ENCODE measurements around the gene TOP1. TPM values are rescaled to one million over a fixed set of nuclear protein-coding genes. Genes with fewer than 3 reads are reported as not detected.

TOP1 gene
- total RNA-seq, 2 donors from 2014 or later = 78.8 to 82.5 TPM

DNA sequence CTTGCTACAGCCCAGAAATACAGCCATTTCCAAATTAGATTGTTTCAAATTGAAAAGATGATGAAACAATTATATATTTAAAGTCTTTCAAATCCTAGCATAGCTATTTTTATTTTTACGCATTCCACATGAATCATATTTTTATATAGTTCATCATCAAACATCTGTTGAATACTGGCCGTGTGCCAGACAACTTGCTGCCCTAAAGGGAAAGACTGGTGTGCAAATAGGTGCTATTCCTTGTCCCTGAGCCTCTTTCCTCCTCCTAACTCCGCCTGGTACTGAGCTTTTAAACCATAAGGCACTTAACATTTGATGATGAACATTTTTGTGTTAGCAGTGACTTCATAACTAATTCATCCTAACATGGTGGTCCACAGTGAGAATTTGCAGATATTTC lies 90.0 kb downstream of the TOP1 start:
- no peak overlapping the region for H3K27ac Mint-ChIP-seq
- no peak overlapping the region for H3K9ac ChIP-seq (ENCODE audit: extremely low read depth, low read length, poor library complexity, severe bottlenecking)

DNA sequence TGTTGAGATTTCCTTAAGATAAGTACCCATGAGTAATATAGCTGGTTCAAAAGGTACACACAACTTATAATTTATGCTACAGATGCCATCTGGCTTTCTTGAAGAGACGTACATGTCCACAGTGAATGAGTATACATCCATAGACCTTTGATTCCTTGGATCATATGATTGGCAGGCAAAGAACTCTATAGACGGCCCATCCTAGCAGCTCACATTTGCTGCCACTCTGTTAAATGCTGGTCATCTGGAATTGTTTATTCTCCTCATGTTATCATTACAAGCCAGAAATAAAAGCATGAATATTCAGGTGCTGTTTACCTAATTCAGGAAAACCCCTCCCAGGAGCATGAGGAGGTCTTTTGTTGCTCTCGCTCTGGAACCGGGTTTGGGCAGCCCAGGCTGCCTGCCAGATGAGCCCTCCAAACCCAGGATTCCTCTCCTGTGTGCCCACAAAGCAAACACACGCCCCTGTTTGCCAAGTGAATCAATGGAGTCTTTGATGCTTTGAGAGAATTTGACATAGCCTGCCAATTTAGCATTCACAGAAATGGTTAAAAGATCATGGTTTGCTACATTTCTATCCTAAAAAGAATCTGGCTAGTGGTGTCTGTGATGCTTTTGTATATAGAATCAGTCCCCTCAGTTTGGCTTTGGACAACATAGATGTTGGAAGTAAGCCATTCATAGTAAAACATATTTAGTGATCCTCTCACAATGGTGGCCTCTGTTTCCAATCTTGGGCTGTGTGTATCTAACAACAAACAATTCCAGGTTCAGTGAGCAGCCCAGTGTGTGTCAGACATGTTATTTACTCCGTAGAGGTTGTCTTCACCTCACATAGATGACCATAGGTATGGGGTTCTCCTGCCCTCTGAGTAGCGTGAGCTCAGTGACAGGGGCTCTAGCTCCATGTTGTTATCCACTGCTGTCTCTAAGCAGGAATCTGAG lies 91.3 kb downstream of the TOP1 start:
- Histone ChIP-seq H3K27me3 (ENCODE audit: control insufficient read depth, insufficient read depth, low read length, poor library complexity, severe bottlenecking) (no peaks in the 10 kb centered on the region), H3K9me3 (ENCODE audit: control insufficient read depth, low read length) (no peaks in the 10 kb centered on the region), H3K4me3 (ENCODE audit: low read length) (no peak overlapping the region), H3K36me3 (ENCODE audit: control insufficient read depth, insufficient read depth, low read length) (peaks cover 89% of the 10 kb centered on the region), H3K27ac (ENCODE audit: low read depth, low read length) (no peak overlapping the region), H3K4me1 (ENCODE audit: control insufficient read depth, insufficient read depth, low read length) (no peaks in the 10 kb centered on the region), H3K9ac (ENCODE audit: extremely low read depth, low read length, poor library complexity, severe bottlenecking) (no peak overlapping the region)
- H3K27me3 Mint-ChIP-seq (ENCODE audit: insufficient read depth) = no peaks in the 10 kb centered on the region
- no peak overlapping the region for H3K4me3 Mint-ChIP-seq
- WGBS, 2 experiments (ENCODE audit: insufficient coverage in 1 of 2, insufficient read length in 1 of 2) = 93 to 97% methylated on average over 5 to 7 of the region's 7 CpGs
- no peak overlapping the region for H3K27ac Mint-ChIP-seq
- H3K36me3 Mint-ChIP-seq (ENCODE audit: low read depth) = peaks cover 81% of the 10 kb centered on the region
- no peak for DNase-seq
- TF ChIP-seq, protein P1, sequence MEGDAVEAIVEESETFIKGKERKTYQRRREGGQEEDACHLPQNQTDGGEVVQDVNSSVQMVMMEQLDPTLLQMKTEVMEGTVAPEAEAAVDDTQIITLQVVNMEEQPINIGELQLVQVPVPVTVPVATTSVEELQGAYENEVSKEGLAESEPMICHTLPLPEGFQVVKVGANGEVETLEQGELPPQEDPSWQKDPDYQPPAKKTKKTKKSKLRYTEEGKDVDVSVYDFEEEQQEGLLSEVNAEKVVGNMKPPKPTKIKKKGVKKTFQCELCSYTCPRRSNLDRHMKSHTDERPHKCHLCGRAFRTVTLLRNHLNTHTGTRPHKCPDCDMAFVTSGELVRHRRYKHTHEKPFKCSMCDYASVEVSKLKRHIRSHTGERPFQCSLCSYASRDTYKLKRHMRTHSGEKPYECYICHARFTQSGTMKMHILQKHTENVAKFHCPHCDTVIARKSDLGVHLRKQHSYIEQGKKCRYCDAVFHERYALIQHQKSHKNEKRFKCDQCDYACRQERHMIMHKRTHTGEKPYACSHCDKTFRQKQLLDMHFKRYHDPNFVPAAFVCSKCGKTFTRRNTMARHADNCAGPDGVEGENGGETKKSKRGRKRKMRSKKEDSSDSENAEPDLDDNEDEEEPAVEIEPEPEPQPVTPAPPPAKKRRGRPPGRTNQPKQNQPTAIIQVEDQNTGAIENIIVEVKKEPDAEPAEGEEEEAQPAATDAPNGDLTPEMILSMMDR (conservative IDR thresholded peaks at IDR 0.05) = no peak
- H3K4me1 Mint-ChIP-seq = no peaks in the 10 kb centered on the region
- no peaks in the 10 kb centered on the region for H3K9me3 Mint-ChIP-seq

More for the DNA sequence above, 90.0 kb downstream of the TOP1 start:
- Histone ChIP-seq H3K27me3 (ENCODE audit: control insufficient read depth, insufficient read depth, low read length, poor library complexity, severe bottlenecking) (no peaks in the 10 kb centered on the region), H3K36me3 (ENCODE audit: control insufficient read depth, insufficient read depth, low read length) (peaks cover 94% of the 10 kb centered on the region), H3K9me3 (ENCODE audit: control insufficient read depth, low read length) (no peaks in the 10 kb centered on the region), H3K27ac (ENCODE audit: low read depth, low read length) (no peak overlapping the region), H3K4me1 (ENCODE audit: control insufficient read depth, insufficient read depth, low read length) (no peaks in the 10 kb centered on the region), H3K4me3 (ENCODE audit: low read length) (no peak overlapping the region)
- Mint-ChIP-seq H3K4me3 (no peak overlapping the region), H3K9me3 (no peaks in the 10 kb centered on the region), H3K27me3 (ENCODE audit: insufficient read depth) (no peaks in the 10 kb centered on the region), H3K36me3 (ENCODE audit: low read depth) (peaks cover 83% of the 10 kb centered on the region), H3K4me1 (no peaks in the 10 kb centered on the region)
- DNase-seq = no peak
- TF ChIP-seq, protein P1 (conservative IDR thresholded peaks at IDR 0.05) = no peak
- 100% methylated on average over 2 to 3 of the region's 3 CpGs for WGBS, 2 experiments (ENCODE audit: insufficient coverage in 1 of 2, insufficient read length in 1 of 2)

DNA sequence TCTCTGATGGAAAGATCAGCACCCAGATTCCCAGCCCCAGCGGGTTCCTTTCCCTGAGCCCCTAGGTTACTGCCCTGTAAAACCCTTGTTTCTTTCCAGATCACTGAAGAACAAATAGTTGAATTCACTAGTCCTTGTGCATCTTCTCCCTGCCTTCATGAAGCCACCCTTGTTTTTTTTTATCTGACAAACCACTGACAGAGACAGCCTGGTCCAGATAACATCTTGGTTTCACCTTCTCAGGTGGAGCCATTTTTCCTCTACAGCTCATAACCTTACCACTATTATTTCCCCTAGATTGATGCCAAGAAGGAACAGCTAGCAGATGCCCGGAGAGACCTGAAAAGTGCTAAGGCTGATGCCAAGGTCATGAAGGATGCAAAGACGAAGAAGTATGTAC lies 92.8 kb downstream of the TOP1 start:
- Histone ChIP-seq H3K36me3 (ENCODE audit: control insufficient read depth, insufficient read depth, low read length) (peaks cover 88% of the 10 kb centered on the region), H3K9me3 (ENCODE audit: control insufficient read depth, low read length) (no peaks in the 10 kb centered on the region), H3K27me3 (ENCODE audit: control insufficient read depth, insufficient read depth, low read length, poor library complexity, severe bottlenecking) (no peaks in the 10 kb centered on the region), H3K9ac (ENCODE audit: extremely low read depth, low read length, poor library complexity, severe bottlenecking) (no peak overlapping the region), H3K27ac (ENCODE audit: low read depth, low read length) (no peak overlapping the region), H3K4me3 (ENCODE audit: low read length) (no peak overlapping the region), H3K4me1 (ENCODE audit: control insufficient read depth, insufficient read depth, low read length) (no peaks in the 10 kb centered on the region)
- 96% methylated on average over 3 of the region's 3 CpGs for WGBS, 2 experiments (ENCODE audit: insufficient coverage in 1 of 2, insufficient read length in 1 of 2)
- H3K27ac Mint-ChIP-seq = no peak overlapping the region
- peaks cover 80% of the 10 kb centered on the region for H3K36me3 Mint-ChIP-seq (ENCODE audit: low read depth)
- H3K9me3 Mint-ChIP-seq = no peaks in the 10 kb centered on the region
- TF ChIP-seq, protein P1 (conservative IDR thresholded peaks at IDR 0.05) = no peak
- no peaks in the 10 kb centered on the region for H3K27me3 Mint-ChIP-seq (ENCODE audit: insufficient read depth)
- no peaks in the 10 kb centered on the region for H3K4me1 Mint-ChIP-seq
- no peak overlapping the region for H3K4me3 Mint-ChIP-seq
- no peak for DNase-seq
